Parathyroid adenoma (tissue), 2 donors: ENCODE measurements around the gene PTPRD.

Experiments
- H2AFZ ChIP-seq: fragments of 300-600 bp; sonication (generic); one replicate; pipeline ENCODE4 v1.7.0; 2017; ENCODE audit warnings: antibody characterized with exemption, mild to moderate bottlenecking
- H3K27ac ChIP-seq: fragments of 300-600 bp; sonication (generic); one replicate; pipeline ENCODE4 v1.7.0; 2017
- H3K27me3 ChIP-seq: fragments of 300-600 bp; sonication (generic); one replicate; pipeline ENCODE4 v1.7.0; 2017; ENCODE audit warnings: low read length; ENCODE audit not compliant: control insufficient read depth, insufficient read depth
- H3K36me3 ChIP-seq: fragments of 300-600 bp; sonication (generic); one replicate; pipeline ENCODE4 v1.7.0; 2017; ENCODE audit warnings: low read length; ENCODE audit not compliant: control insufficient read depth, insufficient read depth
- H3K4me1 ChIP-seq: fragments of 300-600 bp; sonication (generic); one replicate; pipeline ENCODE4 v1.7.0; 2017; ENCODE audit warnings: control low read depth
- H3K4me2 ChIP-seq: fragments of 300-600 bp; sonication (generic); one replicate; pipeline ENCODE4 v1.7.0; 2017; ENCODE audit warnings: low read length
- H3K4me3 ChIP-seq: fragments of 300-600 bp; sonication (generic); one replicate; pipeline ENCODE4 v1.7.0; 2017; ENCODE audit warnings: low read depth, low read length
- H3K79me2 ChIP-seq: fragments of 300-600 bp; sonication (generic); one replicate; pipeline ENCODE4 v1.7.0; 2017; ENCODE audit warnings: control low read depth
- H3K9ac ChIP-seq: fragments of 300-600 bp; sonication (generic); one replicate; pipeline ENCODE4 v1.7.0; 2017; ENCODE audit warnings: mild to moderate bottlenecking
- H3K9me3 ChIP-seq: fragments of 300-600 bp; sonication (generic); one replicate; pipeline ENCODE4 v1.7.0; 2017; ENCODE audit warnings: low read length; ENCODE audit not compliant: control insufficient read depth
- TF ChIP-seq, protein P1 (sequence below): fragments of 300-600 bp; sonication (generic); IDR thresholded peaks from one replicate; pipeline ENCODE4 v1.7.0; 2017; ENCODE audit warnings: antibody characterized with exemption, mild to moderate bottlenecking
- donor health status: primary hyperparathyroidism.

The PTPRD gene

DNA sequence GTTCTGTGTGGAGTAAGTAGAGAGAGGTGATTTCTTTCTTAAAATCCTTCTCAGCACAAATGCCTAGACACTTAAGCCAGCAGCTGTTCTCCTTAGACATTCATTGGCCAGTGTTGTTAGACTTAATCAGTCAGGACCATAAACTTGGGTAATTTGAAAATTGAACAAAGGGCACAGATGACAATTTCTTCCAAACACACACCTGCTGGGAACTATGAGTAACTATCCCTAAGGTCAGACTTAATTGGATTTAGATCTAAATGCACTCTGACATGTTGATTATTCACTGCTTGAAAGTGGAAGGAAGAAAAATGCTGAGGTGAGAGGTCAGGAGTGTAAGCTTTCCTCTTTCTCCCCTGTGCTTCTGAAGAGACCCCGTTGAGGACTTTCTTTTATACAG lies 1729.5 kb downstream of the PTPRD start:
- no peak overlapping the region for H2AFZ ChIP-seq
- no peaks in the 10 kb centered on the region for H3K4me1 ChIP-seq
- H3K4me3 ChIP-seq: no peak overlapping the region
- H3K4me2 ChIP-seq: no peak overlapping the region
- H3K36me3 ChIP-seq: no peaks in the 10 kb centered on the region
- H3K9ac ChIP-seq: no peak overlapping the region
- no peaks in the 10 kb centered on the region for H3K79me2 ChIP-seq
- no peaks in the 10 kb centered on the region for H3K27me3 ChIP-seq
- TF ChIP-seq, protein P1, sequence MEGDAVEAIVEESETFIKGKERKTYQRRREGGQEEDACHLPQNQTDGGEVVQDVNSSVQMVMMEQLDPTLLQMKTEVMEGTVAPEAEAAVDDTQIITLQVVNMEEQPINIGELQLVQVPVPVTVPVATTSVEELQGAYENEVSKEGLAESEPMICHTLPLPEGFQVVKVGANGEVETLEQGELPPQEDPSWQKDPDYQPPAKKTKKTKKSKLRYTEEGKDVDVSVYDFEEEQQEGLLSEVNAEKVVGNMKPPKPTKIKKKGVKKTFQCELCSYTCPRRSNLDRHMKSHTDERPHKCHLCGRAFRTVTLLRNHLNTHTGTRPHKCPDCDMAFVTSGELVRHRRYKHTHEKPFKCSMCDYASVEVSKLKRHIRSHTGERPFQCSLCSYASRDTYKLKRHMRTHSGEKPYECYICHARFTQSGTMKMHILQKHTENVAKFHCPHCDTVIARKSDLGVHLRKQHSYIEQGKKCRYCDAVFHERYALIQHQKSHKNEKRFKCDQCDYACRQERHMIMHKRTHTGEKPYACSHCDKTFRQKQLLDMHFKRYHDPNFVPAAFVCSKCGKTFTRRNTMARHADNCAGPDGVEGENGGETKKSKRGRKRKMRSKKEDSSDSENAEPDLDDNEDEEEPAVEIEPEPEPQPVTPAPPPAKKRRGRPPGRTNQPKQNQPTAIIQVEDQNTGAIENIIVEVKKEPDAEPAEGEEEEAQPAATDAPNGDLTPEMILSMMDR: no peak
- H3K9me3 ChIP-seq: no peaks in the 10 kb centered on the region
- no peak overlapping the region for H3K27ac ChIP-seq

DNA sequence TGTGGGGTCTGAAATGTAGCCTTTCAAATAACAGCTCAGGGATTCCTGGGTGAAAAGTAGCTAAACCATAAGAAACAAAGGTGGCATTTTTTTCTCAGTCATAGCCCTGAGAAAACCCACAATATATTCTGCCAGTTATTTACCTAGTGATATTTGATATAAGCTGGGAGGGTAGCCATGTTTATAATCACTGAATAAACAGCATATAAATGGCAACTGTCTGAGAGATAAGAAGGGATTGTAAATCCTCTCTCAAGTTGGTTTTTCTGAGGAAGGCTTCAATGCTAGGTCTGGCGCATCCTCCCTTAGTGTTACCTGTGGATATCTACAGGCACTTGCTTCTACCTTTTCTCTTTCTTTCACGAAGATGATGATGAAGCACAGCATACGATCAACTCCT lies 1732.7 kb downstream of the PTPRD start:
- Histone ChIP-seq H3K27ac (no peak overlapping the region), H3K27me3 (no peaks in the 10 kb centered on the region), H3K9me3 (no peaks in the 10 kb centered on the region), H3K36me3 (no peaks in the 10 kb centered on the region), H3K79me2 (no peaks in the 10 kb centered on the region), H3K4me2 (no peak overlapping the region), H2AFZ (no peak overlapping the region), H3K4me3 (no peak overlapping the region), H3K9ac (no peak overlapping the region), H3K4me1 (no peaks in the 10 kb centered on the region)
- TF ChIP-seq, protein P1: no peak

DNA sequence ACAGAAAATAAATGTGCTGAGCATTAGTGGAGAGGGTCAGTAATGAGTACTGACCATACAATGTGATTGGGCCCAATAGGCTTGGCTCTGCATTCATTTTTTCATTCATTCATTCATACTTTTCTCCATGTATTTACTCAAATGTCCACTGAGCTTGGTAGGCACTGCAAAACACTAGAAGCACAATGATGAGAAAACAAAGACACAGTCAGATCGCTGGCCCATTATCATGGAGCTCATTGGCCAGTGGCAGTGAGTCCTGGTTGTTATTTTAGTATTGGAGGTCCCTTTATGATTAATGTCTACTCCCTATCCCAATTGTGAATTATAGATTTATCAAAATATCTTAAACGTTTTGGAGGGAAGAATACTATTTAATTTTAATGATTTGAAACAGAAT lies 1733.5 kb downstream of the PTPRD start:
- Histone ChIP-seq H3K4me3 (no peak overlapping the region), H2AFZ (no peak overlapping the region), H3K4me1 (peaks cover 4% of the 10 kb centered on the region), H3K9ac (no peak overlapping the region), H3K79me2 (no peaks in the 10 kb centered on the region), H3K9me3 (no peaks in the 10 kb centered on the region), H3K36me3 (no peaks in the 10 kb centered on the region), H3K4me2 (no peak overlapping the region), H3K27me3 (no peaks in the 10 kb centered on the region), H3K27ac (no peak overlapping the region)
- TF ChIP-seq, protein P1: no peak

DNA sequence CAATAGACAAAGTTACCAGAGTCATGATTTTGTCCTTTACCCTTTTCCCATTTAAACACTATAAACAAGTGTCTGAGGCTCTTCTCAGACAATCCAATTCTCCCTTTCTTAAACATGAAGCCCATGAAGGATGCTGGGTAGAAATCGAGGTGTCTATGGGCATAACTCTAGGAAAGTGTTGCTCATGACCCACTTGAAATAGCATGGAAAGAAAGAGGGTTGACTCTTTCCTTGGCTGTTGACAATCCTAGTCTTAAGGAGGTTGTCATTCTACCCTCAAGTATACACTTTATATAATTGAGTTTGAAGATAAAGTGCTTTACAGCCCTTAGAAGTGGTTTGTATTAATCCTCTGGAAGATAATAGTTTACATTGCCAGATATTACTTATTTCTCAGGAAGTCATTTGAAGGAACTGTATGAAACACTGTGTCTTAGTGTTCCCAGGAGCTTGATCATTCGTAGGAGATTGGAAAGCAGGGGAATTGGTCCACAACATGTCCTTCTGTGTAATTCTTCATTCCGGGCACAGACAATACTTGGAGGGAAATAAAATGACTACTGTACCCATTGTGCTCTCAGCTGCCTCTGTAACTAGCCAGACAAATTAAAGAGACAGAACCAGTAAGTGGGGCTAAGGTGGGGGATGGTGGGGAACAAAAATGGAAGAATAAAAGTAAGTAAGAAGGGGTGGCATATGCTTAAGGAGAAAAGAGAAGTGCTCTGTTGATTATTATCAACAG lies 1734.9 kb downstream of the PTPRD start:
- H2AFZ ChIP-seq: no peak overlapping the region
- H3K9me3 ChIP-seq: no peaks in the 10 kb centered on the region
- H3K9ac ChIP-seq: no peak overlapping the region
- no peaks in the 10 kb centered on the region for H3K27me3 ChIP-seq
- H3K4me2 ChIP-seq: no peak overlapping the region
- TF ChIP-seq, protein P1: no peak
- H3K79me2 ChIP-seq: no peaks in the 10 kb centered on the region
- no peak overlapping the region for H3K27ac ChIP-seq
- H3K4me3 ChIP-seq: no peak overlapping the region
- H3K36me3 ChIP-seq: no peaks in the 10 kb centered on the region
- peaks cover 5% of the 10 kb centered on the region for H3K4me1 ChIP-seq

DNA sequence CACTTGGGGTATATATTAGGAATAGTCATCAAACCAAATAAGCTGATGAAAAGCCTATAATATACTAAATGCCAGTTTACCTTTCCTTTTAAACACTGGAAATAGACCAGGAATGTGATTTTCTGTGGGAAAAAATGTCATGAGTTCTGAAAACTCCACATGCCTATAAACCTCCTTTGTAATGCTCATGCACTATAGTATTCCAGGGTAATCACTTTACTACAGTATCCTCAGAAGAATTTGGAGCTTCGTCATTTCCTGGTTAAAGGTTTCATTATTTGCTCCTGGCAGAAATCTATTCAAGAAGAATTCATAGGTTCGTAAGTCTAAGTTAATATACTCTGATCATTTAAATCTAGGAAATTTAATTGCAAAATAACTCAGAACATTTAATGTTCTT lies 1736.5 kb downstream of the PTPRD start:
- H3K27me3 ChIP-seq: no peaks in the 10 kb centered on the region

More for the DNA sequence above, 1736.5 kb downstream of the PTPRD start:
- Histone ChIP-seq H3K4me3 (no peak overlapping the region), H3K79me2 (no peaks in the 10 kb centered on the region), H3K36me3 (no peaks in the 10 kb centered on the region), H3K27ac (no peak overlapping the region), H3K4me1 (peaks cover 9% of the 10 kb centered on the region), H2AFZ (no peak overlapping the region), H3K9me3 (no peaks in the 10 kb centered on the region), H3K4me2 (no peak overlapping the region), H3K9ac (no peak overlapping the region)
- TF ChIP-seq, protein P1: no peak
